Panc1 (cell line): Measurements from ENCODE around the gene FOSL2. TPM values are rescaled to one million over a fixed set of nuclear protein-coding genes. Genes with fewer than 3 reads are reported as not detected.

ENCODE experiments used
- ATAC-seq: fragments of 200-7000 bp; cut with Tn5 transposase; 2 replicates; pipeline ENCODE4 v1.9.1; 2020; ENCODE audit warnings: mild to moderate bottlenecking, moderate library complexity
- BruUV-seq: library from RNA; stranded (reverse); fragments of 400-500 nt; replicated peaks from 2 replicates; lab custom pipeline; 2021; lab: Mats Ljungman, UMichigan
- CTCF ChIA-PET: fragments of 300-600 bp; sonication (Branson Sonifier 250); formaldehyde crosslinking; loops from one replicate; lab custom pipeline; 2022; ENCODE audit warnings: antibody characterized with exemption; lab: Charles Lee
- POLR2A ChIA-PET: fragments of 300-600 bp; sonication (Branson Sonifier 250); formaldehyde crosslinking; loops from one replicate; lab custom pipeline; 2022; ENCODE audit warnings: antibody characterized with exemption; lab: Charles Lee
- DNase-seq: peaks from one replicate; pipeline ENCODE4 v3.0.0-alpha.2; 2010; ENCODE audit warnings: low read depth, low spot score
- H3K27ac ChIP-seq: 2 replicates; pipeline ENCODE4 v1.5.1; 2011; ENCODE audit warnings: mild to moderate bottlenecking, low read length, inconsistent platforms
- H3K27me3 ChIP-seq: fragments of 200-500 bp; sonication (Bioruptor generic); 2 replicates; pipeline ENCODE4 v1.6.0; 2014; ENCODE audit warnings: low read length, inconsistent platforms; ENCODE audit not compliant: control insufficient read depth, insufficient read depth
- H3K36me3 ChIP-seq: fragments of 200-500 bp; sonication (Bioruptor generic); 2 replicates; pipeline ENCODE4 v1.5.1; 2014; ENCODE audit warnings: inconsistent platforms, mild to moderate bottlenecking, low read length, moderate library complexity; ENCODE audit not compliant: control insufficient read depth, insufficient read depth
- H3K4me1 ChIP-seq: 2 replicates; pipeline ENCODE4 v1.5.1; 2011; ENCODE audit warnings: inconsistent platforms, mild to moderate bottlenecking, low read length, moderate library complexity; ENCODE audit not compliant: control insufficient read depth, insufficient read depth
- H3K4me3 ChIP-seq, 2 experiments: 2 replicates each; pipeline ENCODE4 v1.5.1; 2011 to 2012; ENCODE audit warnings: low read depth in 2 of 2, low read length in 2 of 2, mild to moderate bottlenecking in 2 of 2, inconsistent platforms in 1 of 2, moderate library complexity in 1 of 2
- H3K9me3 ChIP-seq: fragments of 200-500 bp; sonication (Bioruptor generic); 2 replicates; pipeline ENCODE4 v1.5.1; 2014; ENCODE audit warnings: low read depth, mild to moderate bottlenecking, inconsistent platforms, low read length, moderate library complexity; ENCODE audit not compliant: control insufficient read depth, insufficient read depth
- CTCF ChIP-seq: fragments of 450-650 bp; IDR thresholded peaks from 2 replicates; pipeline ENCODE4 v1.5.1; 2017; ENCODE audit warnings: mild to moderate bottlenecking
- POLR2AphosphoS5 ChIP-seq: IDR thresholded peaks from 2 replicates; pipeline ENCODE4 v1.6.1; 2012; ENCODE audit warnings: mild to moderate bottlenecking, low read depth, low read length, moderate library complexity
- REST ChIP-seq, 2 experiments: IDR thresholded peaks; 2 replicates each; pipeline ENCODE4 v1.6.1; 2011 to 2012; ENCODE audit warnings: low read depth in 2 of 2, control low read depth in 1 of 2, low read length in 1 of 2, mild to moderate bottlenecking in 1 of 2, moderate library complexity in 1 of 2; ENCODE audit not compliant: insufficient read depth in 1 of 2
- SIN3A ChIP-seq: IDR thresholded peaks from 2 replicates; pipeline ENCODE4 v1.6.1; 2012; ENCODE audit warnings: low read depth, mild to moderate bottlenecking, low read length, moderate library complexity, borderline replicate concordance; ENCODE audit not compliant: insufficient read depth
- TCF7L2 ChIP-seq: IDR thresholded peaks from 2 replicates; pipeline ENCODE4 v1.6.1; 2011; ENCODE audit warnings: mild to moderate bottlenecking, low read depth, low read length, inconsistent platforms
- in situ Hi-C: cut with HindIII; loops from 2 replicates; pipeline ENCODE4 v1.10.0; 2016; ENCODE audit warnings: low sequenced_read_pairs, low pct_unique_long_range_greater_than_20kb
- intact Hi-C: fragments of 100-400 bp; cut with micrococcal nuclease; formaldehyde crosslinking; loops from one replicate; pipeline ENCODE4 v1.10.0; 2022; ENCODE audit not compliant: unreplicated experiment
- total RNA-seq: library from RNA; stranded (reverse); gene quantifications from one replicate; pipeline ENCODE4 v1.2.1, GENCODE V29; 2021; ENCODE audit not compliant: unreplicated experiment

The FOSL2 gene
- total RNA-seq, 1 experiment from 2014 or later: 29.0 TPM

DNA sequence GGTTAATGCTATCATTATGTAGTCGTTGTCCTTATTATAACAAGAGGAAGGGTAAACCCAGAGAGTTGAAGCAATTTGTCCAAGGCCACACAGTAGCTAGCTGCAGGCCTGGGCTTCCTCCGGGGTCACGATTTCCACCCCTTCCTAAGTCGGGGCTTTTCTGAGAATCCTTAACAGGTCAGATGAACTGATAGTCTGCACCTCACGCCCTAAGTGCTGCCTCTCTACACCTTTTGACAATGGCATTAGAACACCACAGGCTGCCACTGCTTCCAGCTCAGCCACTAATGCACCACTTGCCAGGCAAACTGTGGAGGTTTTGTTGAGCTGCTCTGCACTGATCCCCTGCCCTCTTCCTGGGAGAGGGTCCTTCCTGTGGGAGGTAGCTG is 37.7 kb downstream of the FOSL2 start:
- Histone ChIP-seq H3K36me3 (no peaks in the 10 kb centered on the region), H3K27me3 (no peaks in the 10 kb centered on the region), H3K4me1 (no peaks in the 10 kb centered on the region), H3K4me3 (no peak overlapping the region), H3K9me3 (peaks cover 12% of the 10 kb centered on the region; the same call in 1 of the 2 replicates), H3K27ac (no peak overlapping the region)
- no TSS peak for BruUV-seq
- intact Hi-C loops: no loop called here
- DNase-seq: no peak
- TF ChIP-seq REST (IDR thresholded peaks at IDR 0.05; ENCODE audit: insufficient read depth in 1 of 2, low read depth in 2 of 2, low read length in 1 of 2): no peak
- TF ChIP-seq TCF7L2: no peak
- TF ChIP-seq POLR2AphosphoS5: no peak
- no peak for TF ChIP-seq CTCF
- no peak for TF ChIP-seq SIN3A
- ChIA-PET CTCF (no interaction called here), POLR2A (no interaction called here)
- ATAC-seq: no peak; the same call in 1 of the 2 replicates
- in situ Hi-C loops: no loop called here

DNA sequence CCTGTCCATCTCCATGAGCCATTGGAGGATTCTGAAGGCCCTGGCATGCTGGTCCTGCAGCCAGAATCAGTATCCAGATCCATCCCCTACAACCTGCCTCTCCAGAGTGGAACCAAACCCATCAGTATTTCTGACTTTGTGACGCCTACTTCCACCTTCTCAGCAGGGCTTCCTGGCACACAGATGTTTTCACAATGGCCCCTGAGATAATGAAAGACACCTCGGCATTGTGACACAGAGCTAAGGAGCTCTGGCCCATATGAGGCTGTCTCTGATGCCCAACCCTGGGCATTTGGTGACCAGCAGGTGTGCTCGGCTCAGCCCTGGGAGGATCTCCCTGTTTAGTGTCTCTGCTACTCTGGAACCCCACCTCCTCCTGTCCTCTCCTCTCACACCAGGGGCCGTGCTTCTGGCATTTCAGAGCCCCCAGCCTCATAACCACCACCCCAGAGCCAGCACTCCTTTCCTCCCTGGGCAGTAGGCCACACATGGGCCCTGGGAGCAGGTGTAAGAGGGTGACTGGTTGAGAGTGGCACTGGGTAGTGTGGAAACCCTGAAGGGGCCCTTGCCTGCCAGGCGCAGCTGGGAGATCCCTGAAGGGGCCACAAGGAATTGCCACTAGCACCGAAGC is 38.2 kb downstream of the FOSL2 start:
- Histone ChIP-seq H3K4me3 (no peak overlapping the region), H3K4me1 (no peaks in the 10 kb centered on the region), H3K27ac (no peak overlapping the region), H3K36me3 (no peaks in the 10 kb centered on the region), H3K27me3 (no peaks in the 10 kb centered on the region), H3K9me3 (peaks cover 12% of the 10 kb centered on the region; the same call in 1 of the 2 replicates)
- intact Hi-C loops (no loop called here), in situ Hi-C loops (no loop called here)
- DNase-seq (no peak), ATAC-seq (no peak)
- TF ChIP-seq CTCF: no peak
- no peak for TF ChIP-seq SIN3A
- no peak for TF ChIP-seq REST (IDR thresholded peaks at IDR 0.05; ENCODE audit: insufficient read depth in 1 of 2, low read depth in 2 of 2, low read length in 1 of 2)
- TF ChIP-seq TCF7L2: no peak
- TF ChIP-seq POLR2AphosphoS5: no peak
- ChIA-PET CTCF (no interaction called here), POLR2A (no interaction called here)
- BruUV-seq: no TSS peak
